ENCODE measurements around the gene PAX5.

Gene PAX5

GRCh38 chr9:36993933-36994764 is 39.9 kb downstream of the PAX5 start:
- Histone ChIP-seq H3K4me3 (ENCODE audit: low read length) (no peak overlapping the region), H3K4me1 (ENCODE audit: control insufficient read depth, insufficient read depth, low read length) (no peaks in the 10 kb centered on the region), H3K9ac (ENCODE audit: low read length) (no peak overlapping the region), H3K27me3 (replicated peaks; ENCODE audit: control insufficient read depth, insufficient read depth, low read length) (peaks cover 73% of the 10 kb centered on the region), H3K9me3 (ENCODE audit: control insufficient read depth, low read length) (peaks cover 26% of the 10 kb centered on the region), H3K36me3 (ENCODE audit: control insufficient read depth, insufficient read depth, low read length, severe bottlenecking) (no peaks in the 10 kb centered on the region)
- no peak for DNase-seq (ENCODE audit: low read depth)

- Histone ChIP-seq H3K4me1 (ENCODE audit: control insufficient read depth, insufficient read depth, low read length) (no peaks in the 10 kb centered on the region), H3K4me3 (ENCODE audit: low read length) (no peak overlapping the region), H3K27me3 (replicated peaks; ENCODE audit: control insufficient read depth, insufficient read depth, low read length) (peaks cover 74% of the 10 kb centered on the region), H3K9ac (ENCODE audit: low read length) (no peak overlapping the region), H3K9me3 (ENCODE audit: control insufficient read depth, low read length) (peaks cover 27% of the 10 kb centered on the region), H3K36me3 (ENCODE audit: control insufficient read depth, insufficient read depth, low read length, severe bottlenecking) (no peaks in the 10 kb centered on the region)
- peak; percentile 43 for DNase-seq (ENCODE audit: low read depth)
Measured at GRCh38 chr9:36992501-36993316, 41.4 kb downstream of the PAX5 start.

- Histone ChIP-seq H3K9ac (ENCODE audit: low read length) (no peak overlapping the region), H3K9me3 (ENCODE audit: control insufficient read depth, low read length) (peaks cover 27% of the 10 kb centered on the region), H3K4me3 (ENCODE audit: low read length) (no peak overlapping the region), H3K27me3 (replicated peaks; ENCODE audit: control insufficient read depth, insufficient read depth, low read length) (peaks cover 75% of the 10 kb centered on the region), H3K36me3 (ENCODE audit: control insufficient read depth, insufficient read depth, low read length, severe bottlenecking) (no peaks in the 10 kb centered on the region), H3K4me1 (ENCODE audit: control insufficient read depth, insufficient read depth, low read length) (no peaks in the 10 kb centered on the region)
- DNase-seq (ENCODE audit: low read depth) = no peak
Measured at GRCh38 chr9:36991516-36992134, 42.4 kb downstream of the PAX5 start.

GRCh38 chr9:36988848-36989247 is 45.2 kb downstream of the PAX5 start:
- H3K9me3 ChIP-seq (ENCODE audit: control insufficient read depth, low read length) = peaks cover 27% of the 10 kb centered on the region
- no peak for DNase-seq (ENCODE audit: low read depth)
- no peaks in the 10 kb centered on the region for H3K4me1 ChIP-seq (ENCODE audit: control insufficient read depth, insufficient read depth, low read length)
- H3K4me3 ChIP-seq (ENCODE audit: low read length) = no peak overlapping the region
- no peak overlapping the region for H3K9ac ChIP-seq (ENCODE audit: low read length)
- peaks cover 73% of the 10 kb centered on the region for H3K27me3 ChIP-seq (replicated peaks; ENCODE audit: control insufficient read depth, insufficient read depth, low read length)
- no peaks in the 10 kb centered on the region for H3K36me3 ChIP-seq (ENCODE audit: control insufficient read depth, insufficient read depth, low read length, severe bottlenecking)

- no peaks in the 10 kb centered on the region for H3K36me3 ChIP-seq (ENCODE audit: control insufficient read depth, insufficient read depth, low read length, severe bottlenecking)
- H3K4me3 ChIP-seq (ENCODE audit: low read length) = no peak overlapping the region
- H3K9me3 ChIP-seq (ENCODE audit: control insufficient read depth, low read length) = peaks cover 27% of the 10 kb centered on the region
- H3K4me1 ChIP-seq (ENCODE audit: control insufficient read depth, insufficient read depth, low read length) = no peaks in the 10 kb centered on the region
- peaks cover 78% of the 10 kb centered on the region for H3K27me3 ChIP-seq (replicated peaks; ENCODE audit: control insufficient read depth, insufficient read depth, low read length)
- peak; percentile 15 for DNase-seq (ENCODE audit: low read depth)
- no peak overlapping the region for H3K9ac ChIP-seq (ENCODE audit: low read length)
Measured at GRCh38 chr9:36987891-36988290, 46.2 kb downstream of the PAX5 start.

GRCh38 chr9:36987409-36987808 is 46.7 kb downstream of the PAX5 start:
- no peaks in the 10 kb centered on the region for H3K36me3 ChIP-seq (ENCODE audit: control insufficient read depth, insufficient read depth, low read length, severe bottlenecking)
- peaks cover 79% of the 10 kb centered on the region for H3K27me3 ChIP-seq (replicated peaks; ENCODE audit: control insufficient read depth, insufficient read depth, low read length)
- H3K9ac ChIP-seq (ENCODE audit: low read length) = no peak overlapping the region
- H3K4me3 ChIP-seq (ENCODE audit: low read length) = no peak overlapping the region
- no peak for DNase-seq (ENCODE audit: low read depth)
- peaks cover 27% of the 10 kb centered on the region for H3K9me3 ChIP-seq (ENCODE audit: control insufficient read depth, low read length)
- H3K4me1 ChIP-seq (ENCODE audit: control insufficient read depth, insufficient read depth, low read length) = no peaks in the 10 kb centered on the region

- no peak for DNase-seq (ENCODE audit: low read depth)
- Histone ChIP-seq H3K4me1 (ENCODE audit: control insufficient read depth, insufficient read depth, low read length) (no peaks in the 10 kb centered on the region), H3K36me3 (ENCODE audit: control insufficient read depth, insufficient read depth, low read length, severe bottlenecking) (no peaks in the 10 kb centered on the region), H3K9me3 (ENCODE audit: control insufficient read depth, low read length) (peaks cover 26% of the 10 kb centered on the region), H3K27me3 (replicated peaks; ENCODE audit: control insufficient read depth, insufficient read depth, low read length) (peaks cover 77% of the 10 kb centered on the region), H3K4me3 (ENCODE audit: low read length) (no peak overlapping the region), H3K9ac (ENCODE audit: low read length) (no peak overlapping the region)
Measured at GRCh38 chr9:36986468-36987408, 47.3 kb downstream of the PAX5 start.

GRCh38 chr9:36985769-36986467 is 48.1 kb downstream of the PAX5 start:
- peak; percentile 11 for DNase-seq (ENCODE audit: low read depth)
- peaks cover 18% of the 10 kb centered on the region for H3K9me3 ChIP-seq (ENCODE audit: control insufficient read depth, low read length)
- H3K4me3 ChIP-seq (ENCODE audit: low read length) = no peak overlapping the region
- H3K27me3 ChIP-seq (replicated peaks; ENCODE audit: control insufficient read depth, insufficient read depth, low read length) = peaks cover 81% of the 10 kb centered on the region
- no peaks in the 10 kb centered on the region for H3K4me1 ChIP-seq (ENCODE audit: control insufficient read depth, insufficient read depth, low read length)
- H3K36me3 ChIP-seq (ENCODE audit: control insufficient read depth, insufficient read depth, low read length, severe bottlenecking) = no peaks in the 10 kb centered on the region
- H3K9ac ChIP-seq (ENCODE audit: low read length) = no peak overlapping the region

- Histone ChIP-seq H3K27me3 (replicated peaks; ENCODE audit: control insufficient read depth, insufficient read depth, low read length) (peaks cover 82% of the 10 kb centered on the region), H3K4me1 (ENCODE audit: control insufficient read depth, insufficient read depth, low read length) (no peaks in the 10 kb centered on the region), H3K36me3 (ENCODE audit: control insufficient read depth, insufficient read depth, low read length, severe bottlenecking) (no peaks in the 10 kb centered on the region), H3K4me3 (ENCODE audit: low read length) (no peak overlapping the region), H3K9ac (ENCODE audit: low read length) (no peak overlapping the region), H3K9me3 (ENCODE audit: control insufficient read depth, low read length) (peaks cover 11% of the 10 kb centered on the region)
- DNase-seq (ENCODE audit: low read depth) = no peak
Measured at GRCh38 chr9:36985061-36985768, 48.9 kb downstream of the PAX5 start.
